HCT116 (cell line): ENCODE measurements around the gene PDE4D.

Source experiments
- EZH2 ChIP-seq: fragments of 200-600 bp; sonication (generic); IDR thresholded peaks from 2 replicates; pipeline ENCODE4 v1.6.1; 2017; ENCODE audit warnings: antibody characterized with exemption, mixed run types
- JUND ChIP-seq: IDR thresholded peaks from 2 replicates; pipeline ENCODE4 v1.6.1; 2012
- POLR2A ChIP-seq: IDR thresholded peaks from 2 replicates; pipeline ENCODE4 v1.7.0; 2011; ENCODE audit warnings: borderline replicate concordance; ENCODE audit not compliant: insufficient read depth, insufficient read length; ENCODE audit errors: extremely low read depth
- POLR2AphosphoS5 ChIP-seq: IDR thresholded peaks from 2 replicates; pipeline ENCODE4 v1.6.1; 2011; ENCODE audit warnings: mild to moderate bottlenecking, low read depth, low read length, moderate library complexity
- RAD21 ChIP-seq: IDR thresholded peaks from 2 replicates; pipeline ENCODE4 v1.6.1; 2012; ENCODE audit warnings: low read depth, mild to moderate bottlenecking
- SP1 ChIP-seq: IDR thresholded peaks from 2 replicates; pipeline ENCODE4 v1.6.1; 2012; ENCODE audit warnings: low read depth
- SRF ChIP-seq: IDR thresholded peaks from 2 replicates; pipeline ENCODE4 v1.6.1; 2012; ENCODE audit warnings: low read depth
- TF ChIP-seq, protein P1 (sequence below), 3 experiments: fragments of 200-600 bp in 1 of 3; sonication (generic) in 1 of 3; IDR thresholded peaks in 2 of 3; conservative IDR thresholded peaks in 1 of 3; 2 replicates each; pipeline ENCODE4 v1.5.1; 2012 to 2017; ENCODE audit warnings: low read depth in 2 of 3, low read length in 2 of 3, antibody characterized with exemption in 1 of 3, borderline replicate concordance in 1 of 3, control low read depth in 1 of 3, mild to moderate bottlenecking in 1 of 3, mixed read lengths in 1 of 3, mixed run types in 1 of 3, moderate library complexity in 1 of 3; ENCODE audit not compliant: insufficient read depth in 1 of 3
- TF ChIP-seq, protein P2 (sequence below): IDR thresholded peaks from 2 replicates; pipeline ENCODE4 v1.6.1; 2012; ENCODE audit warnings: low read depth
- TF ChIP-seq, protein P3 (sequence below): IDR thresholded peaks from 2 replicates; pipeline ENCODE4 v1.6.1; 2012

DNA sequence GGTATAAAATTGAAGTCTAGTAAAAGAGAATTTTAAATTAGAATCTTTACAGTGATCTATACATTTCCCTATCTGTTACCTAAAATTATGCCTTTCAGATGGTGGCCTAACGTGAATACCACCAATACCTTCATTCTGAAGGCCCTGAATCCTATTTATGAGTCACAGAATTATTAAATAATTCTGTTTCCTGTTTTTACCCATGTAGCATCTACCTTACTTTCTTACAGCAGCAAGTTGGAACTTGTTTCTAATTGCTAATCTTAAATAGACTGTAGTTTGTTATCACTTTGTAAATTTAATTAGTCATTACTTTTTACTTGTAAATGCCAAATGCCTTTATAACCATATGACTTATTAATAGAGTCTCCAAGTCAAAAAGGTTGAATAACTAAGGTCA is 135.0 kb downstream of the PDE4D start:
- TF ChIP-seq, protein P1, sequence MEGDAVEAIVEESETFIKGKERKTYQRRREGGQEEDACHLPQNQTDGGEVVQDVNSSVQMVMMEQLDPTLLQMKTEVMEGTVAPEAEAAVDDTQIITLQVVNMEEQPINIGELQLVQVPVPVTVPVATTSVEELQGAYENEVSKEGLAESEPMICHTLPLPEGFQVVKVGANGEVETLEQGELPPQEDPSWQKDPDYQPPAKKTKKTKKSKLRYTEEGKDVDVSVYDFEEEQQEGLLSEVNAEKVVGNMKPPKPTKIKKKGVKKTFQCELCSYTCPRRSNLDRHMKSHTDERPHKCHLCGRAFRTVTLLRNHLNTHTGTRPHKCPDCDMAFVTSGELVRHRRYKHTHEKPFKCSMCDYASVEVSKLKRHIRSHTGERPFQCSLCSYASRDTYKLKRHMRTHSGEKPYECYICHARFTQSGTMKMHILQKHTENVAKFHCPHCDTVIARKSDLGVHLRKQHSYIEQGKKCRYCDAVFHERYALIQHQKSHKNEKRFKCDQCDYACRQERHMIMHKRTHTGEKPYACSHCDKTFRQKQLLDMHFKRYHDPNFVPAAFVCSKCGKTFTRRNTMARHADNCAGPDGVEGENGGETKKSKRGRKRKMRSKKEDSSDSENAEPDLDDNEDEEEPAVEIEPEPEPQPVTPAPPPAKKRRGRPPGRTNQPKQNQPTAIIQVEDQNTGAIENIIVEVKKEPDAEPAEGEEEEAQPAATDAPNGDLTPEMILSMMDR (IDR thresholded peaks at IDR 0.05 in 2 of 3, conservative IDR thresholded peaks at IDR 0.05 in 1 of 3; ENCODE audit: borderline replicate concordance in 1 of 3, insufficient read depth in 1 of 3, low read depth in 2 of 3, low read length in 2 of 3) = no peak
- TF ChIP-seq EZH2 = no peak
- TF ChIP-seq POLR2AphosphoS5 = no peak
- TF ChIP-seq, protein P2, sequence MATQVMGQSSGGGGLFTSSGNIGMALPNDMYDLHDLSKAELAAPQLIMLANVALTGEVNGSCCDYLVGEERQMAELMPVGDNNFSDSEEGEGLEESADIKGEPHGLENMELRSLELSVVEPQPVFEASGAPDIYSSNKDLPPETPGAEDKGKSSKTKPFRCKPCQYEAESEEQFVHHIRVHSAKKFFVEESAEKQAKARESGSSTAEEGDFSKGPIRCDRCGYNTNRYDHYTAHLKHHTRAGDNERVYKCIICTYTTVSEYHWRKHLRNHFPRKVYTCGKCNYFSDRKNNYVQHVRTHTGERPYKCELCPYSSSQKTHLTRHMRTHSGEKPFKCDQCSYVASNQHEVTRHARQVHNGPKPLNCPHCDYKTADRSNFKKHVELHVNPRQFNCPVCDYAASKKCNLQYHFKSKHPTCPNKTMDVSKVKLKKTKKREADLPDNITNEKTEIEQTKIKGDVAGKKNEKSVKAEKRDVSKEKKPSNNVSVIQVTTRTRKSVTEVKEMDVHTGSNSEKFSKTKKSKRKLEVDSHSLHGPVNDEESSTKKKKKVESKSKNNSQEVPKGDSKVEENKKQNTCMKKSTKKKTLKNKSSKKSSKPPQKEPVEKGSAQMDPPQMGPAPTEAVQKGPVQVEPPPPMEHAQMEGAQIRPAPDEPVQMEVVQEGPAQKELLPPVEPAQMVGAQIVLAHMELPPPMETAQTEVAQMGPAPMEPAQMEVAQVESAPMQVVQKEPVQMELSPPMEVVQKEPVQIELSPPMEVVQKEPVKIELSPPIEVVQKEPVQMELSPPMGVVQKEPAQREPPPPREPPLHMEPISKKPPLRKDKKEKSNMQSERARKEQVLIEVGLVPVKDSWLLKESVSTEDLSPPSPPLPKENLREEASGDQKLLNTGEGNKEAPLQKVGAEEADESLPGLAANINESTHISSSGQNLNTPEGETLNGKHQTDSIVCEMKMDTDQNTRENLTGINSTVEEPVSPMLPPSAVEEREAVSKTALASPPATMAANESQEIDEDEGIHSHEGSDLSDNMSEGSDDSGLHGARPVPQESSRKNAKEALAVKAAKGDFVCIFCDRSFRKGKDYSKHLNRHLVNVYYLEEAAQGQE = no peak
- no peak for TF ChIP-seq POLR2A
- TF ChIP-seq JUND = no peak
- no peak for TF ChIP-seq SRF
- TF ChIP-seq RAD21 = no peak
- TF ChIP-seq SP1 = no peak
- TF ChIP-seq, protein P3, sequence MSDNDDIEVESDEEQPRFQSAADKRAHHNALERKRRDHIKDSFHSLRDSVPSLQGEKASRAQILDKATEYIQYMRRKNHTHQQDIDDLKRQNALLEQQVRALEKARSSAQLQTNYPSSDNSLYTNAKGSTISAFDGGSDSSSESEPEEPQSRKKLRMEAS = no peak
